MCF 10A (cell line): Measurements from ENCODE around the gene CPLANE1. TPM values are rescaled to one million over a fixed set of nuclear protein-coding genes. Genes with fewer than 3 reads are reported as not detected.
"Not testable (repeated sequence)": the region's sequence is repeated elsewhere in the genome, so short reads cannot be mapped to it uniquely, and the experiment has no call there.

Source experiments
- BruUV-seq: library from RNA; stranded (reverse); fragments of 400-500 nt; replicated peaks from 2 replicates; lab custom pipeline; 2021; lab: Mats Ljungman, UMichigan
- CTCF ChIA-PET: fragments of 300-600 bp; sonication (Branson Sonifier 250); formaldehyde crosslinking; extraction: SDS; loops from one replicate; lab custom pipeline; 2021; ENCODE audit warnings: antibody characterized with exemption, inconsistent platforms; lab: Yijun Ruan, JAX
- POLR2A ChIA-PET: fragments of 300-600, 350-650 bp; sonication (Branson Sonifier 250); formaldehyde crosslinking; extraction: SDS; loops from one replicate; lab custom pipeline; 2020; ENCODE audit warnings: antibody characterized with exemption, inconsistent platforms; lab: Yijun Ruan, JAX
- DNase-seq: peaks from one replicate; pipeline ENCODE4 v3.0.0-alpha.2; 2018; ENCODE audit not compliant: unreplicated experiment
- H3K27ac Mint-ChIP-seq: one replicate; pipeline ENCODE4 v1.8.0; 2022; ENCODE audit warnings: mild to moderate bottlenecking, low read depth, mixed read lengths; ENCODE audit not compliant: unreplicated experiment
- H3K27me3 Mint-ChIP-seq: one replicate; pipeline ENCODE4 v1.8.0; 2022; ENCODE audit warnings: mixed read lengths; ENCODE audit not compliant: insufficient read depth, unreplicated experiment
- H3K36me3 Mint-ChIP-seq: one replicate; pipeline ENCODE4 v1.8.0; 2022; ENCODE audit warnings: mild to moderate bottlenecking, moderate library complexity, mixed read lengths; ENCODE audit not compliant: insufficient read depth, unreplicated experiment
- H3K4me1 Mint-ChIP-seq: one replicate; pipeline ENCODE4 v1.8.0; 2022; ENCODE audit warnings: mixed read lengths; ENCODE audit not compliant: insufficient read depth, unreplicated experiment
- H3K4me3 Mint-ChIP-seq: one replicate; pipeline ENCODE4 v1.8.0; 2022; ENCODE audit warnings: mild to moderate bottlenecking, moderate library complexity, mixed read lengths; ENCODE audit not compliant: unreplicated experiment
- H3K9me3 Mint-ChIP-seq: one replicate; pipeline ENCODE4 v1.8.0; 2022; ENCODE audit warnings: mixed read lengths; ENCODE audit not compliant: unreplicated experiment
- CTCF ChIP-seq: fragments of 200-600 bp; IDR thresholded peaks from one replicate; pipeline ENCODE4 v1.8.0; 2022; ENCODE audit warnings: antibody characterized with exemption, mild to moderate bottlenecking; ENCODE audit not compliant: unreplicated experiment
- intact Hi-C: fragments of 100-400 bp; cut with micrococcal nuclease; formaldehyde crosslinking; loops from 2 replicates; pipeline ENCODE4 v1.14.1; 2022
- total RNA-seq: library from RNA; stranded (reverse); gene quantifications from 2 replicates; pipeline ENCODE4 v1.2.3, GENCODE V29; 2022

CPLANE1 gene
- total RNA-seq, 1 experiment from 2014 or later = 25.1 TPM

GRCh38 chr5:37090781-37091180 is 158.4 kb downstream of the CPLANE1 start:
- DNase-seq = no peak
- Mint-ChIP-seq H3K4me3 (no peak overlapping the region), H3K4me1 (no peaks in the 10 kb centered on the region), H3K9me3 (no peaks in the 10 kb centered on the region), H3K36me3 (peaks cover 10% of the 10 kb centered on the region), H3K27me3 (no peaks in the 10 kb centered on the region), H3K27ac (no peak overlapping the region)
- TF ChIP-seq CTCF = no peak
- intact Hi-C loops = no loop called here
- ChIA-PET POLR2A (no interaction called here), CTCF (interaction anchor here (0.6 kb wide), 1 partner anchor 830 kb away, joined by 3 read pairs; no protein-coding TSS in a partner anchor)
- BruUV-seq = no TSS peak

- H3K9me3 Mint-ChIP-seq = no peaks in the 10 kb centered on the region
- CTCF ChIA-PET = interaction anchor here (0.5 kb wide), 1 partner anchor 1120 kb away, joined by 3 read pairs; no protein-coding TSS in a partner anchor
- H3K36me3 Mint-ChIP-seq = peaks cover 8% of the 10 kb centered on the region
- POLR2A ChIA-PET = no interaction called here
- no peaks in the 10 kb centered on the region for H3K4me1 Mint-ChIP-seq
- DNase-seq = no peak
- H3K27ac Mint-ChIP-seq = no peak overlapping the region
- no TSS peak for BruUV-seq
- H3K27me3 Mint-ChIP-seq = no peaks in the 10 kb centered on the region
- intact Hi-C loops = no loop called here
- H3K4me3 Mint-ChIP-seq = no peak overlapping the region
- no peak for TF ChIP-seq CTCF
Measured at GRCh38 chr5:37090123-37090726, 159.0 kb downstream of the CPLANE1 start.

GRCh38 chr5:37088009-37088408 is 161.2 kb downstream of the CPLANE1 start:
- no peak overlapping the region for H3K27ac Mint-ChIP-seq
- ChIA-PET CTCF (no interaction called here), POLR2A (no interaction called here)
- no peak overlapping the region for H3K4me3 Mint-ChIP-seq
- BruUV-seq = no TSS peak
- no peak for DNase-seq
- H3K4me1 Mint-ChIP-seq = no peaks in the 10 kb centered on the region
- no peaks in the 10 kb centered on the region for H3K9me3 Mint-ChIP-seq
- H3K27me3 Mint-ChIP-seq = no peaks in the 10 kb centered on the region
- intact Hi-C loops = no loop called here
- H3K36me3 Mint-ChIP-seq = no peaks in the 10 kb centered on the region
- TF ChIP-seq CTCF = no peak

- no peak for TF ChIP-seq CTCF
- intact Hi-C loops = no loop called here
- H3K4me3 Mint-ChIP-seq = no peak overlapping the region
- H3K36me3 Mint-ChIP-seq = peaks cover 7% of the 10 kb centered on the region
- H3K27ac Mint-ChIP-seq = no peak overlapping the region
- ChIA-PET POLR2A (no interaction called here), CTCF (no interaction called here)
- DNase-seq = no peak
- no peaks in the 10 kb centered on the region for H3K9me3 Mint-ChIP-seq
- no peaks in the 10 kb centered on the region for H3K4me1 Mint-ChIP-seq
- BruUV-seq = no TSS peak
- H3K27me3 Mint-ChIP-seq = no peaks in the 10 kb centered on the region
Measured at GRCh38 chr5:37086466-37087173, 162.6 kb downstream of the CPLANE1 start.

- H3K4me1 Mint-ChIP-seq, H3K27me3 Mint-ChIP-seq, H3K4me3 Mint-ChIP-seq, DNase-seq, BruUV-seq, H3K9me3 Mint-ChIP-seq, CTCF ChIA-PET, H3K27ac Mint-ChIP-seq, POLR2A ChIA-PET, intact Hi-C loops, H3K36me3 Mint-ChIP-seq: not testable (repeated sequence)
Measured at GRCh38 chr5:37086026-37086425, 163.2 kb downstream of the CPLANE1 start.

GRCh38 chr5:37082977-37083376 is 166.2 kb downstream of the CPLANE1 start:
- CTCF ChIA-PET = interaction anchor here (0.7 to 1.1 kb wide), 3 partner anchors 11 to 215 kb away, joined by 3 to 4 read pairs (median 4); no protein-coding TSS in a partner anchor
- H3K27me3 Mint-ChIP-seq, H3K27ac Mint-ChIP-seq, intact Hi-C loops, H3K4me3 Mint-ChIP-seq, BruUV-seq, POLR2A ChIA-PET, H3K4me1 Mint-ChIP-seq, H3K9me3 Mint-ChIP-seq, DNase-seq: not testable (repeated sequence)
- H3K36me3 Mint-ChIP-seq = peaks cover 33% of the 10 kb centered on the region
